Colon (tissue), 2 donors: ENCODE measurements around the gene EMP1.

Source experiments
- FAIRE-seq: peaks from 2 replicates; lab custom pipeline; 2012; peaks lifted over from hg19 to GRCh38; lab: Jason Lieb, UNC
- donor health status: control.
- donor health status: control.

Gene EMP1

DNA sequence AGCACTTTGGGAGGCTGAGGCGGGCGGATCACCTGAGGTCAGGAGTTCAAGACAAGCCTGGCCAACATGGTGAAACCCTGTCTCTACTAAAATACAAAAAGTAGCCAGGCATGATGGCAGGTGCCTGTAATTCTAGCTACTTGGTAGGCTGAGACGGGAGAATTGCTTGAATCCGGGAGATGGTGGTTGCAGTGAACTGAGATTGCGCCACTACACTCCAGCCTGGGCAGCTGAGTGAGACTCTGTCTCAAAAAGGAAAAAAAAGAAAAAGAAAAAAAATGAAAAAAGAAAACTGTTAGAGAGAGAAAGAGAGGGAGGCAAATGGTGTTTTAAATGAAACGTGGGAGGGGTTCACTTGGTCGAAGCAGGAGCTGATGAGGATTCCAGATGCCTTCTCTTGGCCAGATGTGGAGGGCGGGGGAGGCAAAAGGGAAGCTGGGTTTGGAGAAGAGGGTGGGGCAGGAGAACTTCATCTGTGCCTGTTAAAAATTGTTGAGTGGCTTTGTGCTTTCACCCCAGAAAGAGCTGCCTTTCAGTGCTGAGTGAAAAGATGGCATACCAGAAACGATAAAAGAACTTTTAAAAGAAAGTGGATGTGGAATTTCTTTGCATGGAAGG, 1.1 kb downstream of the EMP1 start:
- no peak for FAIRE-seq

DNA sequence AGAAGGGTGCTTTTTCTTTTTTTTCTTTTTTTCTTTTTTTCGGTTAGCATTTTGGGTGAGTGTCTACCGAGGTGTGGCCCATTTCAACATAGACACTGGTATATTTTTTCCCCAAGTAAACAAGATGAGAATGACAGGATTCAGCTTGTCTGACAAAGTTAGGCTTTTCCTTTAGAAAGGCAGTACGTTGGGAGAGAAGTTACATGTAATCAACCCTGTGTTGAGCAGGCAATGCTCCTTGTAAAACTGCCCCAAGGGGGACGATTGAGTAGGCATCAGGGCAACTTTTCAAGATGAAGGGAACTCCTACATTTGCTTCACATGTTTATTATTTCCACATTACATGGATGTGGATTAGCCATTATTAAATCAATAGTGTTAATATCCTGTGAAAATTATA, 1.7 kb downstream of the EMP1 start:
- FAIRE-seq, result no peak

DNA sequence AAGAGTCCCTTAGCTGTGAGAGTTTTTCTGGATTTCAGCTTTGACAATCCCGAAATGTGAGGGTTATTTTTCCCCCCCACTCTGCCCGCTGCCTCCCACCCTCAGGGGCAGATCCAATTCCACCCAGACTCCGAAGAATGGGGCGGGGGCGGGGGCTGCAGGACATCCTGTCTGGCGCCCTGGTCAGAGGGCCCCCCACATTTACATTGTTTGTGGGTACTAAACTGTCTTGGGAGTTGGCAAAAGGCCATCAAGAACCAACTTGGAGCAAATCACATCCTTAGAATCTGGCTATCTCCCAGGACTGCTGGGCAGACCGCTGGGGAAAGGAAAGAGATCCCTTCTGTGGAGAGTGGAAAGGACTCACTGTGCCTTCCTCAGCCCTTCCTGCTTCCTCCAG, 2.4 kb downstream of the EMP1 start:
- no peak for FAIRE-seq

DNA sequence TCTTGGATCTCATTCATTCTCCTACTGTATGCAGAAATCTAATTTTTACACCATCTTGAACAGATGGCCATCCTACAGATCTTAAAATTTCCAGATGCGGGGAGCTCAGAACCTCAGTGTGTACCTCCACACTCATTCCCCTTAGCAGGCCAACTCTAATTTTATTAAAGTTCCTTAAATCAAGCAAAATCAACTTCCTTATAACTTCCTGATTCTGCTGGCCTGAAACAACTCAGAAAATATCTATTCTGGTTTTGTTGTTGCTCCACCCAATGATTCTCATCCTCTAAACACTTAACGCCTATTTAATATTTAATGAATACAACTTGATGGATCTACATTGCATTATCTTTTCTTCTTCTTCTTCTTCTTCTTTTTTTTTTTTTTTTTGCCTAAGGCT, 3.1 kb downstream of the EMP1 start:
- no peak for FAIRE-seq

DNA sequence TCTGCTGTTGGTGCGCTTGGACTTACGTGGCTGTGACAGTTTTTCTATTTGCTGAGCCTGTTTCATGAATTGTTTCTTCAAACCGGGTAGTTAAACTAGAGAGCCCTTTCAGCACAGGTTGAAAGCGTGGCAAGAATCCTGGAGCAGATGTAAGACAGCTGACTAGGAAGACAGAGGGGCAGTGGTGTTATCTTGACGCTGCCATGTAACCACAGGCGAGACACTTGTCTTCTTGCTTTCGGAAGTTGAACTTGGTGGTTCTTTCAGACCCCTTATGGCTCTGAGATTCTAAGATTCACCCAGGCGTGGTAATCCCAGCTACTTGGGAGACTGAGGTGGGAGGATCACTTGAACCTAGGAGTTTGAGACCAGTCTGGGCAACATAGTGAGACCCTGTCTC, 4.3 kb downstream of the EMP1 start:
- FAIRE-seq, result no peak

DNA sequence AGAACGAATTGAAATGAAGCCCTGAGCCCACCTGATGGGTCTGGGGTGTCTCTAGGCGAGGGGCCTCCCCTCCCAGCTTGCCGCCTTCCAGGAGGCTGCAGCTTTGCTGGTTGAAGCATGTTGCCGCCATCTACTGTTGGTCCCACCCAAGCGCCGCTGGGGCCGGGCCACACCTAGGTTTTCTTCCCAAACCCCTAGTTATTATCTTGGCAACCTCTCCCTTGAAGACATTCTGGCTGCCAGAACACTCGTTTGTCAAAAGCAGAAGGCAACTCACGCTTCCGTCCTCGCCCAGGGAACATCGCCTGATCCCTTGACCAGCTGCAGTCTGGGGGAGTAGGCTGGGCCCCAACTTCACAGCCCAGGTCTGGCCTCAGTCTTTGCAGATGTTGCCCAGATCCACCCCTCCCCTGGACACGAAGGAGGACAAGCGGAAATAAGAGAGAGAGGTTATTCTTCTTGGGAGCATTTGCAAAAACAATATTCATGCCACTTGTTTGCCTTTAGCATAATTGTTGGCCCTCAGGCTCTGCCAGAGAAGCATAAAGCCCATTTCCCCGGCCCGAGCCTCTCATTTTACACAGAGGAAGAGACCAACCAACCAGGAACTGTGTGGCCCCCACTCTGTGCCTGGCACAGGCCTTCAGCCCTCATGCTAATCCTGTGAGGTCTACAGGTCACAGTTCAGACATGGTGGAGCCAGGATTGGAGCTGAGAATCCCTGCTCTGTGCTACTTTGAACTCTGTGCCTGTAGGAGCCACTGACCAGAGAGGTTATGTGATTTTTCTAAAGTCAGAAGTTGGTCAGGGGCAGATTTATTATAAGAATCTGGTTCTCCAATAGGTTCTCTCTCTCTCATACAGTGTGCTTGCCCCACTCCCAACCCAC, 6.8 kb downstream of the EMP1 start:
- FAIRE-seq, result no peak

DNA sequence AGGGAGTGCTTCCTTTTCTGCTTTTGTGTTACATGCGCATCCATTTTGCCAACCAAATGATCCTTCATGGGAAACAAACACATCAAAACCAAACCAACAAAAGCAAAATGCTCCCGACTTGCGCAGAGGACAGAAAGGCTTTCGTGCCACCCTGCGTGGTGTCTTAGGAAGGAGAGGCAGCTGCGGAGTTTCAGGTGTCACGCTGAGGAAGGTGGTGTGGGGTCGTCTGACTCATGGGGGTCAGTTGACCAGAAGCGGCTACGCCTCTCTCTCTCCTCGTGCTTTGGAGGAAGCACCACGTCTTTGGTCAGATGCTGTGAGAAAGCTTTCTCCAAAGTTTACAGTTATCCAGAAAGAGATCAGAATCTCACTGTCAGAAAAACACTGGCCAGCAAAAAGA, 7.9 kb downstream of the EMP1 start:
- no peak for FAIRE-seq

DNA sequence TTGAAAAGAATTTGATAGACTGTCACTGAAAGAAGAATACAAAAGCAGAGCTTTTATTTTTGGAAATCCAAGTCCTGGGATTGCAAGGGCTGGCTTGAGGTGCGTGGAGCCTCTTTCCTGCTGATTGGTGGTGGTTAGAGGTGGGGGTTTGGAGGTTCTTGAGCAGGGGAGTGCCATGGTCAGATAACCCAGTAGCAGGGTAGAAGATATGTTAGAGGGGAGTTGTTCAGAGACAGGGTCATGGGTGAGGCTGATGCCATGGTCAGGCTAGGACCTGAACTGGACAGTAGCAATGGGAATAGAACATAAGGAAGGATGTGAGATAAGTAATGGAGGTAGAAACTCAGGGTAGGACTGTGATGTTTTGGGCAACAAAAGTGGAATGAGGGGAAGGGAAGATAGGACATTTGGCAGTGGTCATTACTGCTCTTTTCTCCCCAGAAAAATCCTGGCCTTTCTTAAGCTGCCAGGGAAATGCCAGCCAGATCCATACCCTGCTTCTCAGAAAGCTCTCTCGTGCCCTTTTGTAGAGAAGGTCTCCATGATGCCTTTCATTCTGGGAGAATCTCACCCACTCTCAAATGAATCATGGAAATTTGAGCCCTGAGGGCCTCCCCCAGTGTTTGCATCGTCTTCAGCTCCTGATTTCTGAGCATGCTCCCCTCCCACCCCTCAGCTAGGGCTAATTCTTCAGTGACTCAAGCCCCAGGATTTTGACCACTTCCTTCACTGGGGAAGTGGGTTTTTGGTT, 9.5 kb downstream of the EMP1 start:
- FAIRE-seq, result no peak

DNA sequence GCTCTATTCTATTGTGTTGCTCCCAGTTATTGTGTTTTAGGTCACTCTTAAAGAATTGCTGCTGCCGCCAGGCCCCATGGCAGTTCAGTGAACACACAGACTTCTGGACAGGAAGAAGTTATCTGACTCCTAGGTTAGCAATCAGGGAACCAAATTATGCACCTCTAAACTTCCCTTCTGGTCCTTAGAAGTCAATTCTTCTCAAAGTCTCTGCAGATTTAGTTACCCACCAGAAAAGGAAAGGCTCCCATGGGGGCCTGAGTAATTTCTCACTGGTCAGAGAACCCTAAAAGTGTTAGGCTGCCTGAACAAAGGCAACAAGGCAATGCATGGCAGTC, 10.0 kb downstream of the EMP1 start:
- FAIRE-seq, result no peak

DNA sequence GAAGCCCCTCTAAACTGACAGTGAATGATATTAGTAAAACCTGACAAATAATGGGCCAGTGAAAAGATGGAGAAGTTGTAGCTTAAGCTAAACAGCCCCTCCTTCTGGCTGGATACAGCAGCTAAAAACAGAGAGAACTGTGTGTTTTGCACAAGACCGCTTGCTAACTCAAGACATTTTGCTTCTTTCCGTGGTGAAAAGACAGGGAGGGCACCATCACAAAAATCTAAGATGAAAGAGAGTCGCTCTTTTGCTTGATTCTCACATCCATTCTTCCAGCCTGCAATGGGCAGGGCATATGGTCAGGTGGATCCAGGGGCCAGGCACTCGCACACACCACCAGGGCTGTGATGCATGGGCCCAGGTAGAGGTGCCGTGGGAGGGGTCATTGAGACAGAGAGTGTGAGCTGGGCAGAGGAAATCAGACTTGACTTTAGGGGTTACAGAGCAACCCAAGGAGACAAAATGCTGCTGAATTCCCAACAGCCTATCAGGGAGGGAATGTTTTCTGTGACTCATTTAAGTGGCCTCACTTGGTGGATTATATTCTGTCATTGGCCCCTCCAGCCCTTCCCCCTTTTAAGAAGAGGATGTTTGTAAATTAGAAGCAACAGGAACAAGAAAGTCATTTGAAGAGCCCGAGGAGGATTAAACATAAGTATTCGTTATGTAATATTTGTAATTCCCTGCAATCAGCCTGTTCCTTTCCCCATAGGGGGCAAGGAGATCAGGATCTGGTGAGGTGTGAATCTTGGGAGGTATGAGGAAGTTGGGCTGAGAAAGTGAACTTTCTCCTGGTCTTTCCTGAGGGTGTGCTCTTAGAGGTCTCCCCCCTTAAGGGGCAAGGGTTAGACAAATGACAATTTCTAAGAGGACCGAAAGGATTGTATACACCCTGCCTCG, 12.3 kb downstream of the EMP1 start:
- FAIRE-seq, result no peak

DNA sequence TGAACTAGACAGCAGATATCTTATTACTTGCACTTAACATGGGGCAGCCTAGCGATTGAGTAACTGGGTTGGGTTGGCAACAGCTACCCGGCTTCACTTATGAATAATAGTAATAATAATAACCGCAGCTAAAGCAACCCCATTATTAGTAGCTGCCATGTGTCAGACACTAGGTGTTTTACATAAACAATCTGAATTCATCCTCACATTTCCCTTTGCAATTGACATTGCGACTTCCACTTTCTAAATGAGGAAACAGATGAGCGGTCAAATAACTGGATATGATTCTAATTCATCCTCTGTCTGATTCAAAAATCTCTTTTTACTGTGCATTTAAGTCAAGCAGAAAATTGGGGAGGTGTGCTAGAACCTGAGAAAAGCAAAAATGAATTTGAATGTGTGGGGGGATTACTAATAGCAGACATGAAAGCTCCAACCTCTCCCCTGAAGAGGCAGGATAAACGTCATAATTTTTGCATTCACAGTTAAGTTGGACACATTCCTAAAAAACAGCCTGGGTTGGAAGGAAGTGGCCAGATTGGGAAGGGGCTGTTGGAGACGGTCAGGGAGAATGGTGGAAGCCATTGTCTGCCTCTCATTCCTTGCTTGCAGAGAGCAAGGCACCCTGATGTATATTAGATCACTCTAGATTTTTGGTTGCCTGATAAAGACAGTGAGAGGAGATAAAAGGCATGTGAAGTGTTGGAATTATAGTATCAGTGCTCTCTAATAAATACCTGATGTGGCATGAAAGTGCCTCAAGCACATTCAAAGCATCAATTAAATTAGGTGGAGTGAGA, 13.1 kb downstream of the EMP1 start:
- FAIRE-seq, result no peak

DNA sequence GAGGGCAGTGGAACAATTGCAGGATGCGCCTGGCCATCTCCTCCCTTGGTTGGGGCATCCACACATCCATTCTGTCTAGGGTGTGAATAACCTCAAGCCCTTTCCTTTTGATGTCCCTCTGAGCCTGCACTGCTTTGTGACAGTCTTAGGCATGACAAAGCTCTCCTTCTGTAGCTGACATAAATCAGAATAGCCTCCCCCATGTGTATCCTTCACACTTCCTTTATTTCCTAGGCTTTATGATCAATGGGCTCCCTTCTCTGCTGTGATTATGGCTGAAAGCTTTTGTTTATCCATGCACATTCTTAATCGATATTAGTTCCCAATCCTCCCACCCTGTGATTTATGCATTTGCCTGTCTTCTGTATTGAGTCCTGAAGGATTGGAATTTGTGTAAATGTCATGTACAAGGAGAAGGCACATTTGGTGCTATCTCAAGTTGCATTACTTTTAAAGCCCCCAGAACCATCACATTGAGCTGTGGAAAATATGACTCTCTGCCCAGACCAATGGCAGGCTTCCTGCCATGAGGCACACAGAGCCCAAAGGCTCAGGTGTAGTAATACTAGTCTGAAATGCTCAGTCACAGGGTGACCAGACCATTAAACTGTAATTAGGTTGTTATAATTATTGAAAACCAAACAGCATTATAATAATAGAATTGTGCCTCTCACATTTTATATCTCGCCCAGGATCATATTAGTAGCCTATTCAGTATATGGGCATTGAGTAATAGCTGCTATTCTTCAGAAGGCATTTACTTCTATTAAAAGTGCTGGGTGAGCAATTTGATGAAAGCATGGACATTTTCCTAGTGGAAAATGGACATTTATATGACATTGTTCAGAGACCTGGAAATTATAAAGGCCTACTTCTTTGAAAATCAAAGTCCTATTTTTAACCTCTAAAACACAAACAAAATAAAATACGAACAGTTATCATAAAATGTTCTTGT, 14.0 kb downstream of the EMP1 start:
- no peak for FAIRE-seq

DNA sequence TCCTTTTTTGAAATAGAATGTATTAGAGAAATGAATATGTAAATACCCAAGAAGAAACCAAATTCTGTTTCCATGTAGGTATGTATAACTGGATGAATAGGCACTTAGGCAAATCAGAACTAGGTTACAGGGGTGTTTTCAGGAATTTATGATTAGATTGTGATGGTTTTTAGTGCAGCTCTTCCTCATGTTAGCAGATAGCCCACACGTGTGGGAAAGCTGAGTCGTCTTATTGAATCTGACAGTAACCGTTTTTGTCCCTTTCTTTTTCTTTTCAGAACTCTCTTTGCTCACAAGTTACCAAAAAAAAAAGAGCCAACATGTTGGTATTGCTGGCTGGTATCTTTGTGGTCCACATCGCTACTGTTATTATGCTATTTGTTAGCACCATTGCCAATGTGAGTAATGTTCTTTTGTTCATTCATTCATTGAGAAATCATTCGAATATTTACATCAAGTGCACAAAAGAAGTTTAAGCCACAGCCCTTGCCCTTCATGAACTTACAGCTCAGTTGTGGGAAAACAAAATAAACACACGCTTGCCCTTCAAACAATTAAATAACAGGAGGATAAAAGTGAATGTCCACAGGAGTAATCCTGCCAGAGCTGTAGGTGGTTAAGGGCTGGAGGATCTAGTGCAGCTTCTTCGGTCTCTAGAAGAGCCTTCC, 14.8 kb downstream of the EMP1 start:
- no peak for FAIRE-seq

DNA sequence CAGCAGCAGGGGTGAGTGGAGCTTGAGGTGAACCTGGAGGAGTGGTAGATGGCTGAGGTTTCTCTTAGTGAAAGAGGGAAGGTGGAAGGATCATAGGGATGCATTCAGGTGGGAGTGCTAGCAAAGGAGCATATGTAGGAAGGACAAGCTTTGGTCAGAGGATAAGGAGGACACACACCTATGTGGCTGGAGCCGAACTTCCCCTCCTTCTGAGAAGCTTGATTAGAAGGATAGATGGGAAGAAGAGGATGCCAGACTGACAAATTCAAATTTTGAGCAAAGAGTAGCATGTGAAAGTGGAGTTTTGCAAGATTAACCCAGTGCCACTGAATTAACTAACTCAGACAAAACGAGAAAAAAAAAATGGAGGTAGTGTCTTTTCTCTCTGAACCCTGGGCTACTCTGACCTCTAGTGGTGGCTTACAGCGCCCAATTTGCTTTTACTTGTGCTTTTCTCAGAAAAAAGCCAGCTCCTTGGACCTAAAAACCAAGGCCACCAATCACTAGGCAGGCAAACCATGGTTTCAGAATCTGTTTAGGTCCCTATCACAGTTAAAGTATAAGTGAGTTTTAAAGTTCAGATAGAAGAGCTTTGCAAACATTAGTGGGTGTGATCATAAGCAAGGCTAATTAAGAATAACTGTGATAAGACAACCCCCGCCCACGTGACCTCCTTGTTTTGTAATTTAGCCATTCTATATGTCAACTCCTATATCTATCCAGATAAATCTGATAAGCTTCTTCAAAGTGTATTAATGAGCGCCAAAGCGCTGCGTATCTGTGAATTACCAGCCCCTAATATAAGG, 15.5 kb downstream of the EMP1 start:
- FAIRE-seq, result no peak

DNA sequence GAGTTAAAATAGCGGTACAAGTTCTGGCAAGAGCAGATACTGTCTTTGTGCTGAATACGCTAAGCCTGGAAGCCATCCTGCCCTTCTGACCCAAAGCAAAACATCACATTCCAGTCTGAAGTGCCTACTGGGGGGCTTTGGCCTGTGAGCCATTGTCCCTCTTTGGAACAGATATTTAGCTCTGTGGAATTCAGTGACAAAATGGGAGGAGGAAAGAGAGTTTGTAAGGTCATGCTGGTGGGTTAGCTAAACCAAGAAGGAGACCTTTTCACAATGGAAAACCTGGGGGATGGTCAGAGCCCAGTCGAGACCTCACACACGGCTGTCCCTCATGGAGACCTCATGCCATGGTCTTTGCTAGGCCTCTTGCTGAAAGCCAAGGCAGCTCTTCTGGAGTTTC, 18.5 kb downstream of the EMP1 start:
- no peak for FAIRE-seq

DNA sequence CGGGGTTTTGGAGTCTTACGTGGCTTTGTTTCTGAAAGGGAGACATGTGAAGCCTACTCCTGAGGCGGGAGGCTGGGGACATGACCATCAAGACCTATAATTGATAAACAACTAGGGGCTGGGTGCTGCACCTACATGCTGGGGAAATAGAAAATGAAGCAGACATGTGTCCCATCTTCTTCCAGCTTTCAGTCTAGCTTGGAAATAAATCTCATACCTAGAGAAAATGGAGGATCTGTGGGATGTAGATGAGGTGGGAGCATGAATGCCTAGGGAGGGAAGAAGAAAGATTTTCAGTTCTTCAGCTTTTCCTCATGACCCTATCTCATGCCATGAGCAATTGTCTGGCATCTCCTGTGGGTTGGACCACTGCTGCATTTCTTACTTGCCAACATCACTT, 22.1 kb downstream of the EMP1 start:
- FAIRE-seq, result no peak

DNA sequence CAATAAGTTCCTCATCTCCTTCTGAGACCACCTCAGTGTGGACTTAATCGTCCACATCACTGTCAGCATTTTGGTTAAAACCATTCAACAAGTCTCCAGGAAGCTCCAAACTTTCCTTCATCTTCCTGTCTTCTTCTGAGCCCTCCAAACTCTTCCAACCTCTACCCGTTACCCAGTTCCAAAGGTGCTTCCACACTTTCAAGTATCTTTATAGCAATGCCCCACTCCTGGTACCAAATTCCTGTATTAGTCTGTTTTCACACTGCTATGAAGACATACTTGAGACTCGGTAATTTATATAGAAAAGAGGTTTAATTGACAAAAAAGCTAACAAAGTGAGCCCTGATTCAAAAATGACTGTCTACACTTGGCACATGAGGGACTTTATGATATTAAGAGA, 22.8 kb downstream of the EMP1 start:
- no peak for FAIRE-seq

DNA sequence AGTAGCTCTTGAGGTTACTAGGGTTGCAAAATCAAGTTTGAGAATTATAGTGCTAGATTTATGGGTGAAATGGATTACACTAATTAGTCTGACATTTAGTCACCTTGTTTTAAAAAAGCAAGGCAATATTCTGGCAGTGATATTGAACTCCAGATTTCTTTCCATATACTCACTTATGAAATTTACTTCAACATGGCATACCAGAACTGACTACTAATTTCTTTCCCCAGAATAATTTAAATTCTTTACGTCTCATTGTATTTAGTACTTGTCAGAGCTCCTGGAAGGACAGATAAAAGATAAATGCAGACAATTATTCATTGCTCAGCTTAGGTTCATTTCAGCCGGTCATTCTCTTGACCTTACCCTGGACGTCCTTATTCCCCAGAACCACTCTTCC, 24.3 kb downstream of the EMP1 start:
- no peak for FAIRE-seq

DNA sequence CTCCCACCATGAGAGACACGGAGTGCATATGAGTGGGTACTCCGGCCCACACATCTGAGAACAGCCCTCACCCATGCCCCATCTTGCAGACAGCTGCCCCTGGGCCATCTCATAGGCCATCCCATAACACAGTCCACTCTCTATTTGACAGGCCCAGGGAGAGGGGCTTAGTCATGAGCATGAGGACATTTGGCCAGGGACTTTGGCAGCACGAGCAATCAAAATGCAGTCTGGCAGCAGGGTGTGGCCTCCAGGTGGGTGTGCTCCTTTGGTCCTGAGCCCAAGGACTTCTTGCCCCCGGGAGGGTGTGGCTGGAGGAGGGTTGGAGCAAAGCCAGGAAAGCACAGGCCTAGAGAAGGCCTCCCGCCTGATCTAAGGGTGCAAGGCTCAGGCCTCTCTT, 25.6 kb downstream of the EMP1 start:
- no peak for FAIRE-seq
